GM13977 (cell line): ENCODE measurements around the gene PTPN12.

Experiments used
- DNase-seq: peaks from one replicate; pipeline ENCODE4 v3.0.0; 2012; ENCODE audit warnings: low spot score
- CTCF ChIP-seq: IDR thresholded peaks from 2 replicates; pipeline ENCODE4 v1.5.1; 2012; ENCODE audit warnings: mild to moderate bottlenecking, control low read depth; ENCODE audit not compliant: insufficient read depth; ENCODE audit errors: extremely low read depth, missing control alignments
- in situ Hi-C: fragments of 300-500 bp; cut with MboI; formaldehyde crosslinking; loops from one replicate; pipeline ENCODE4 v1.12.0; 2022; ENCODE audit warnings: low sequenced_read_pairs, low pct_unique_long_range_greater_than_20kb, mixed read lengths, inconsistent platforms; ENCODE audit not compliant: unreplicated experiment

PTPN12 gene

GRCh38 chr7:77606562-77606961 is 69.5 kb downstream of the PTPN12 start:
- no peak for TF ChIP-seq CTCF
- in situ Hi-C loops, result no loop called here
- DNase-seq, result no peak

- TF ChIP-seq CTCF, result no peak
- DNase-seq, result no peak
- in situ Hi-C loops, result no loop called here
Observed at GRCh38 chr7:77619314-77619713, 82.2 kb downstream of the PTPN12 start.

- in situ Hi-C loops, result no loop called here
- no peak for TF ChIP-seq CTCF
- DNase-seq, result no peak
Observed at GRCh38 chr7:77626586-77627308, 89.7 kb downstream of the PTPN12 start.

- no peak for DNase-seq
- no peak for TF ChIP-seq CTCF
- in situ Hi-C loops, result no loop called here
Observed at GRCh38 chr7:77627309-77627676, 90.2 kb downstream of the PTPN12 start.

GRCh38 chr7:77629797-77630196 is 92.7 kb downstream of the PTPN12 start:
- DNase-seq, result no peak
- in situ Hi-C loops, result no loop called here
- no peak for TF ChIP-seq CTCF

- DNase-seq, result no peak
- in situ Hi-C loops, result no loop called here
- TF ChIP-seq CTCF, result no peak
Observed at GRCh38 chr7:77631820-77632219, 94.7 kb downstream of the PTPN12 start.
